ENCODE results near the gene EIF4EBP2.
A peak's percentile ranks its signal among the peaks of the same experiment; 100 is the strongest.

Gene EIF4EBP2

GRCh38 chr10:70403483-70404035 lies 386 bp upstream of the EIF4EBP2 start:
- TF ChIP-seq CTCF (IDR thresholded peaks at IDR 0.05; ENCODE audit: poor library complexity, severe bottlenecking): no peak
- Histone ChIP-seq H3K4me3 (ENCODE audit: severe bottlenecking) (peak overlapping the region; percentile 98), H3K27me3 (ENCODE audit: insufficient read depth, poor library complexity, severe bottlenecking) (no peaks in the 10 kb centered on the region), H3K9me3 (ENCODE audit: severe bottlenecking) (no peaks in the 10 kb centered on the region), H3K4me1 (ENCODE audit: insufficient read depth, poor library complexity, severe bottlenecking) (peaks cover 13% of the 10 kb centered on the region), H3K27ac (ENCODE audit: poor library complexity, severe bottlenecking) (peak overlapping the region; percentile 71), H3K36me3 (ENCODE audit: low read depth) (peaks cover 7% of the 10 kb centered on the region; the same call in 1 of the 2 replicates)
- DNase-seq (ENCODE audit: low spot score) (no peak), ATAC-seq (ENCODE audit: low read depth) (peak; percentile 75)

- H3K4me3 ChIP-seq (ENCODE audit: severe bottlenecking): peak overlapping the region; percentile 98
- H3K4me1 ChIP-seq (ENCODE audit: insufficient read depth, poor library complexity, severe bottlenecking): peaks cover 13% of the 10 kb centered on the region
- H3K36me3 ChIP-seq (ENCODE audit: low read depth): peaks cover 9% of the 10 kb centered on the region; the same call in 1 of the 2 replicates
- DNase-seq (ENCODE audit: low spot score): no peak
- H3K9me3 ChIP-seq (ENCODE audit: severe bottlenecking): no peaks in the 10 kb centered on the region
- TF ChIP-seq CTCF (IDR thresholded peaks at IDR 0.05; ENCODE audit: poor library complexity, severe bottlenecking): no peak
- peak overlapping the region; percentile 71 for H3K27ac ChIP-seq (ENCODE audit: poor library complexity, severe bottlenecking)
- no peaks in the 10 kb centered on the region for H3K27me3 ChIP-seq (ENCODE audit: insufficient read depth, poor library complexity, severe bottlenecking)
- no peak; the same call in 2 of the 3 replicates for ATAC-seq (ENCODE audit: low read depth)
Observed at GRCh38 chr10:70404787-70405036, 767 bp downstream of the EIF4EBP2 start.

GRCh38 chr10:70405037-70405824 lies 1.3 kb downstream of the EIF4EBP2 start:
- no peak for TF ChIP-seq CTCF (IDR thresholded peaks at IDR 0.05; ENCODE audit: poor library complexity, severe bottlenecking)
- peak; percentile 84 for ATAC-seq (ENCODE audit: low read depth)
- Histone ChIP-seq H3K27me3 (ENCODE audit: insufficient read depth, poor library complexity, severe bottlenecking) (no peaks in the 10 kb centered on the region), H3K4me1 (ENCODE audit: insufficient read depth, poor library complexity, severe bottlenecking) (peaks cover 13% of the 10 kb centered on the region), H3K4me3 (ENCODE audit: severe bottlenecking) (peak overlapping the region; percentile 98), H3K9me3 (ENCODE audit: severe bottlenecking) (no peaks in the 10 kb centered on the region), H3K36me3 (ENCODE audit: low read depth) (peaks cover 10% of the 10 kb centered on the region; the same call in 1 of the 2 replicates), H3K27ac (ENCODE audit: poor library complexity, severe bottlenecking) (peak overlapping the region; percentile 71)
- DNase-seq (ENCODE audit: low spot score): peak; percentile 78

- no peak overlapping the region for H3K27ac ChIP-seq (ENCODE audit: poor library complexity, severe bottlenecking)
- peaks cover 18% of the 10 kb centered on the region for H3K36me3 ChIP-seq (ENCODE audit: low read depth)
- no peak for TF ChIP-seq CTCF (IDR thresholded peaks at IDR 0.05; ENCODE audit: poor library complexity, severe bottlenecking)
- peaks cover 6% of the 10 kb centered on the region for H3K4me1 ChIP-seq (ENCODE audit: insufficient read depth, poor library complexity, severe bottlenecking)
- no peak for ATAC-seq (ENCODE audit: low read depth)
- no peaks in the 10 kb centered on the region for H3K9me3 ChIP-seq (ENCODE audit: severe bottlenecking)
- H3K27me3 ChIP-seq (ENCODE audit: insufficient read depth, poor library complexity, severe bottlenecking): no peaks in the 10 kb centered on the region
- DNase-seq (ENCODE audit: low spot score): no peak
- no peak overlapping the region for H3K4me3 ChIP-seq (ENCODE audit: severe bottlenecking)
Observed at GRCh38 chr10:70409772-70410171, 5.8 kb downstream of the EIF4EBP2 start.

- H3K4me3 ChIP-seq (ENCODE audit: severe bottlenecking): no peak overlapping the region
- no peak for ATAC-seq (ENCODE audit: low read depth)
- no peaks in the 10 kb centered on the region for H3K27me3 ChIP-seq (ENCODE audit: insufficient read depth, poor library complexity, severe bottlenecking)
- peaks cover 23% of the 10 kb centered on the region for H3K36me3 ChIP-seq (ENCODE audit: low read depth)
- no peaks in the 10 kb centered on the region for H3K9me3 ChIP-seq (ENCODE audit: severe bottlenecking)
- H3K27ac ChIP-seq (ENCODE audit: poor library complexity, severe bottlenecking): no peak overlapping the region
- TF ChIP-seq CTCF (IDR thresholded peaks at IDR 0.05; ENCODE audit: poor library complexity, severe bottlenecking): no peak
- DNase-seq (ENCODE audit: low spot score): no peak
- H3K4me1 ChIP-seq (ENCODE audit: insufficient read depth, poor library complexity, severe bottlenecking): peaks cover 6% of the 10 kb centered on the region
Observed at GRCh38 chr10:70410608-70411007, 6.7 kb downstream of the EIF4EBP2 start.

Measured in RWPE2 (cell line).